Nephron (organoid): ENCODE results near the gene CEMIP.

Experiments
- H3K27ac Mint-ChIP-seq, 3 experiments: 2 replicates each; pipeline ENCODE4 v1.8.0; 2020; ENCODE audit warnings: mixed read lengths in 3 of 3, mild to moderate bottlenecking in 2 of 3, moderate library complexity in 1 of 3
- H3K27me3 Mint-ChIP-seq: 2 replicates; pipeline ENCODE4 v1.8.0; 2021; ENCODE audit warnings: low read depth, mild to moderate bottlenecking, moderate library complexity, mixed read lengths
- H3K36me3 Mint-ChIP-seq: 2 replicates; pipeline ENCODE4 v1.8.0; 2020; ENCODE audit warnings: low read depth, mixed read lengths
- H3K4me1 Mint-ChIP-seq: 2 replicates; pipeline ENCODE4 v1.8.0; 2020; ENCODE audit warnings: mixed read lengths
- H3K4me3 Mint-ChIP-seq, 3 experiments: 2 replicates each; pipeline ENCODE4 v1.8.0; 2020; ENCODE audit warnings: mild to moderate bottlenecking in 3 of 3, mixed read lengths in 3 of 3, moderate library complexity in 2 of 3
- H3K9me3 Mint-ChIP-seq: 2 replicates; pipeline ENCODE4 v1.8.0; 2020; ENCODE audit warnings: mixed read lengths
- CTCF ChIP-seq, 3 experiments: fragments of 200-600 bp; sonication (generic); IDR thresholded peaks; one replicate each; pipeline ENCODE4 v1.5.0; 2021; ENCODE audit warnings: antibody characterized with exemption in 3 of 3; ENCODE audit not compliant: unreplicated experiment in 3 of 3

Gene CEMIP

GRCh38 chr15:80915472-80915871 is 136.3 kb downstream of the CEMIP start:
- Mint-ChIP-seq H3K36me3 (peaks cover 6% of the 10 kb centered on the region), H3K9me3 (no peaks in the 10 kb centered on the region), H3K27ac (no peak overlapping the region), H3K27me3 (no peaks in the 10 kb centered on the region), H3K4me3 (no peak overlapping the region), H3K4me1 (peaks cover 4% of the 10 kb centered on the region)
- no peak for TF ChIP-seq CTCF (IDR thresholded peaks at IDR 0.05; ENCODE audit: unreplicated experiment in 3 of 3)

GRCh38 chr15:80916056-80916455 is 136.9 kb downstream of the CEMIP start:
- no peak for TF ChIP-seq CTCF (IDR thresholded peaks at IDR 0.05; ENCODE audit: unreplicated experiment in 3 of 3)
- Mint-ChIP-seq H3K4me1 (peaks cover 4% of the 10 kb centered on the region), H3K27me3 (no peaks in the 10 kb centered on the region), H3K36me3 (peaks cover under 1% of the 10 kb centered on the region), H3K4me3 (no peak overlapping the region), H3K9me3 (no peaks in the 10 kb centered on the region), H3K27ac (no peak overlapping the region)

GRCh38 chr15:80918196-80918783 is 139.1 kb downstream of the CEMIP start:
- H3K4me3 Mint-ChIP-seq, result no peak overlapping the region
- TF ChIP-seq CTCF (IDR thresholded peaks at IDR 0.05; ENCODE audit: unreplicated experiment in 3 of 3), result no peak

GRCh38 chr15:80920271-80920699 is 141.1 kb downstream of the CEMIP start:
- no peak for TF ChIP-seq CTCF (IDR thresholded peaks at IDR 0.05; ENCODE audit: unreplicated experiment in 3 of 3)
- Mint-ChIP-seq H3K27ac (no peak overlapping the region), H3K4me3 (no peak overlapping the region), H3K9me3 (no peaks in the 10 kb centered on the region), H3K27me3 (no peaks in the 10 kb centered on the region), H3K4me1 (peaks cover 4% of the 10 kb centered on the region), H3K36me3 (no peaks in the 10 kb centered on the region)

More at GRCh38 chr15:80918196-80918783, 139.1 kb downstream of the CEMIP start:
- Mint-ChIP-seq H3K27me3 (no peaks in the 10 kb centered on the region), H3K36me3 (no peaks in the 10 kb centered on the region), H3K27ac (no peak overlapping the region), H3K4me1 (peaks cover 4% of the 10 kb centered on the region), H3K9me3 (no peaks in the 10 kb centered on the region)

- no peaks in the 10 kb centered on the region for H3K9me3 Mint-ChIP-seq
- H3K27ac Mint-ChIP-seq, result no peak overlapping the region
- no peak overlapping the region for H3K4me3 Mint-ChIP-seq
- H3K36me3 Mint-ChIP-seq, result no peaks in the 10 kb centered on the region
- no peak for TF ChIP-seq CTCF (IDR thresholded peaks at IDR 0.05; ENCODE audit: unreplicated experiment in 3 of 3)
- no peaks in the 10 kb centered on the region for H3K27me3 Mint-ChIP-seq
- H3K4me1 Mint-ChIP-seq, result no peaks in the 10 kb centered on the region
Measured at GRCh38 chr15:80921736-80922410, 142.7 kb downstream of the CEMIP start.

GRCh38 chr15:80923668-80924067 is 144.5 kb downstream of the CEMIP start:
- no peaks in the 10 kb centered on the region for H3K36me3 Mint-ChIP-seq
- no peak overlapping the region for H3K27ac Mint-ChIP-seq
- no peaks in the 10 kb centered on the region for H3K4me1 Mint-ChIP-seq
- no peaks in the 10 kb centered on the region for H3K27me3 Mint-ChIP-seq
- TF ChIP-seq CTCF (IDR thresholded peaks at IDR 0.05; ENCODE audit: unreplicated experiment in 3 of 3), result no peak
- H3K9me3 Mint-ChIP-seq, result no peaks in the 10 kb centered on the region
- no peak overlapping the region for H3K4me3 Mint-ChIP-seq
